Activated CD8-positive, alpha-beta memory T cell treated with anti-CD3 and anti-CD28 coated beads for 36 hours (primary cell): Measurements from ENCODE around the gene RFX1. TPM values are rescaled to one million over a fixed set of nuclear protein-coding genes. Genes with fewer than 3 reads are reported as not detected.
"Not testable (repeated sequence)": the region's sequence is repeated elsewhere in the genome, so short reads cannot be mapped to it uniquely, and the experiment has no call there.

ENCODE experiments used
- CTCF ChIA-PET: fragments of 350-600 bp; sonication (Branson Sonifier 250); formaldehyde crosslinking; loops from one replicate; lab custom pipeline; 2021; ENCODE audit warnings: antibody characterized with exemption; lab: Charles Lee
- POLR2A ChIA-PET: fragments of 350-600 bp; sonication (Branson Sonifier 250); formaldehyde crosslinking; loops from one replicate; lab custom pipeline; 2021; ENCODE audit warnings: antibody characterized with exemption; lab: Charles Lee
- total RNA-seq, 2 experiments: library from RNA; stranded (reverse); gene quantifications; one replicate each; pipeline ENCODE4 v1.2.3, GENCODE V29; 2021

RFX1 gene
- total RNA-seq, 2 experiments from 2014 or later, result 11.8 to 12.5 TPM

DNA sequence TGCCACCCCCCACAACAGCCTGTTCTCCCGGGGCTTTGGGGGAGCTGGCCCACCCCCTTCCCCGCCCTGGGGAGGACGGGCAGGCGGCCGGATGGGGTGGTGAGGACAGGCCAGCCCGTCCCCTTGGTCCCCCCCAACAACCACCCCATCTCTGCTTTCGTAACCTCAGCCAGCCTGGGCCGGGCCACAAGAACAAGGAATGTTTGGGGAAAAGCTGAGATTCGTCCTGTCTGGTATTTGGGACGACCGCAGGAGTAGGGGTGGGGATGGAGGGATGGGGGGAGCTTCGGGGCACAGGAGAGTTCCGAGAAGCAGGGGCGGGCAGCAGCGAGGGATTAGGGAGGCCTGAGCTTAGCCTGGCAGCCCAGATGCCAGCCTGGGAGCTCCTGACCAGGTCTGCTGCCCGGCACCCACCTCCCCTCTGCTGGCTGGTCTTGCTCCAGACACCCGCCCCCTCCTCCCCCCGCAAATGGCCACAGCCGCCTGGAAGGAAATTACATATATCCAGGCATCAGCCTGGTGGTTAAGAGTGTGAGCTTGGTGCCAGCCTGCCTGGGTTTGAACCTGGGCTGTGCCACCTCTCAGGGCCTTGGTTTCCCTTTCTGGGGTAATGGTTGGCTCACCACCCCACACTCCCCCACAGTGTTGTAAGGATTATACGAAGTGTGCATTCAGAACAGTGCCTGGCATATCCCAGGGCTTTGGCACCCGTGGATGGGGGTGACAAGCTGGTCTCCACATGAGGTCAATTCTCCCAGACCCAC lies 67.6 kb downstream of the RFX1 start, which contains the start of gene PODNL1:
Gene PODNL1 (minus strand): TSS at position 117 of the 764 bp plus-strand sequence. CDS start 236 bp downstream, outside the sequence.
- ChIA-PET POLR2A (no interaction called here), CTCF (interaction anchor here (0.6 to 1.2 kb wide), 2 partner anchors 13 to 31 kb away, joined by 3 to 4 read pairs; no protein-coding TSS in a partner anchor)

GRCh38 chr19:13937479-13938300 lies 68.4 kb downstream of the RFX1 start:
- POLR2A ChIA-PET, result no interaction called here
- CTCF ChIA-PET, result interaction anchor here (0.6 kb wide), 1 partner anchor 32 kb away, joined by 4 read pairs; no protein-coding TSS in a partner anchor

- ChIA-PET CTCF (interaction anchor here (1.2 kb wide), 1 partner anchor 135 kb away, joined by 4 read pairs; no protein-coding TSS in a partner anchor), POLR2A (no interaction called here)
Measured at GRCh38 chr19:13935765-13936510, 70.2 kb downstream of the RFX1 start.

DNA sequence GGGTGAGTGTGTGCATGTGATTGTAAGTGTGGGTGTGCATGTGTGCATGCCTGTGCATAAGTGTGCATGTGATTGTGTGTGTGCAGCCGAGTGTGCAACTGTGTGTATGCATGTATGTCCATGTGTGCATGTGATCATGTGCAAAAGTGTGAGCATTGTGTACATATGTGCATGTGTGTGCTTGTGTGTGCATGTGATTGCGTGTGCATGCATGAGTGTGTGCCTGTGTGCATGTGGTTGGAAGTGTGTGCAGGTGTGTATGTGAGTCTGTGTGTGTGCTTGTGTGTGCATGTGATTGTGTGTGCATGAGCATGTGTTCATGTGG lies 71.4 kb downstream of the RFX1 start:
- ChIA-PET CTCF (no interaction called here), POLR2A (no interaction called here)

GRCh38 chr19:13932911-13933393 lies 73.2 kb downstream of the RFX1 start:
- CTCF ChIA-PET, result interaction anchor here (1.4 to 1.6 kb wide), 2 partner anchors 15 to 18 kb away, joined by 3 read pairs; no protein-coding TSS in a partner anchor

DNA sequence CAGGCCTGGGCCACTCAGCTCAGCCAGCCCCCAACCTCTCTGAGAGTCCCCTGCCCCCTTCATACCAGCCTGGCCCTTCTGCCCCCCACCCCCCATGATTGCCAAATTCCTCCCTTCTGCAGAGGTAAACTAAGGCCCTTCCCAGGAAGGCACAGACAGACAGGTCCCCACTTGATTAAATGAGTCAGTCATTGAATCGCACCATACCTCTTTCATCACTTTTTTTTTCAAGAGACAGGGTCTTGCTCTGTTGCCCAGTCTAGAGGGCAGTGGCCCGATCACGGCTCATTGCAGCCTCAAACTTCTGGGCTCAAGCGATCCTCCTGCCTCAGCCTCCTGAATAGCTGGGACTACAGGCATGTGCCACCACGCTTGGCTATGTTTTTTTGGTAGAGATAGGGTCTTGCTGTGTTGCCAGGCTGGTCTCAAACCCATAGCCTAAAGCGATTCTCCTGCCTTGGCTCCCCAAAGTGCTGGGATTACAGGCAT lies 73.9 kb downstream of the RFX1 start:
- POLR2A ChIA-PET, result no interaction called here
- CTCF ChIA-PET, result no interaction called here

More at GRCh38 chr19:13932911-13933393, 73.2 kb downstream of the RFX1 start:
- POLR2A ChIA-PET, result interaction anchor here (0.5 kb wide), 1 partner anchor 72 kb away, joined by 3 read pairs; no protein-coding TSS in a partner anchor

- CTCF ChIA-PET, result interaction anchor here (0.6 kb wide), 1 partner anchor 47 kb away, joined by 3 read pairs; no protein-coding TSS in a partner anchor
Measured at GRCh38 chr19:13931391-13932148, 74.5 kb downstream of the RFX1 start.

DNA sequence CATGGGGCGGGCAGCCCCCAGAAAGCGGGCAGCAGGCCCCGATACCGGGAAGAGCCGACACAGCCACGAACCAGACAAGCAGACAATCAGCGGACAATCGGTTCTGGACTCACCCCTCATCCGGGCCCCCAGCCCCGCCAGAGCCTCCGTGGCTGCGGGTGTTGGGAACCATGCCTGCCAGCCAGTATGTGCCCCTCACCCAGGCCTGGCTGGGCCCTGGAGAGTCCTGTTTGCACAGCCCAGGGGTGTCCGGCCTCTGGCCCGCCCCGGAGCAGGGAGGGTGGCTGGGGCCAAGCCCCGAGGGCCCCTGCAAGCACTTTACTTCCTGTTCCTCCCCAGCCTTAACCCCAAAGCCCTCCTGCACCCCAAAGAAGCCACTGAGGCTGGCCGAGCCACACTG lies 75.7 kb downstream of the RFX1 start:
- POLR2A ChIA-PET, result no interaction called here
- CTCF ChIA-PET, result no interaction called here

More at GRCh38 chr19:13931391-13932148, 74.5 kb downstream of the RFX1 start:
- POLR2A ChIA-PET, result no interaction called here

- CTCF ChIA-PET, result no interaction called here
- POLR2A ChIA-PET, result no interaction called here
Measured at GRCh38 chr19:13929956-13930355, 76.2 kb downstream of the RFX1 start.

GRCh38 chr19:13929340-13929739 lies 76.8 kb downstream of the RFX1 start:
- CTCF ChIA-PET, result no interaction called here
- POLR2A ChIA-PET, result no interaction called here

DNA sequence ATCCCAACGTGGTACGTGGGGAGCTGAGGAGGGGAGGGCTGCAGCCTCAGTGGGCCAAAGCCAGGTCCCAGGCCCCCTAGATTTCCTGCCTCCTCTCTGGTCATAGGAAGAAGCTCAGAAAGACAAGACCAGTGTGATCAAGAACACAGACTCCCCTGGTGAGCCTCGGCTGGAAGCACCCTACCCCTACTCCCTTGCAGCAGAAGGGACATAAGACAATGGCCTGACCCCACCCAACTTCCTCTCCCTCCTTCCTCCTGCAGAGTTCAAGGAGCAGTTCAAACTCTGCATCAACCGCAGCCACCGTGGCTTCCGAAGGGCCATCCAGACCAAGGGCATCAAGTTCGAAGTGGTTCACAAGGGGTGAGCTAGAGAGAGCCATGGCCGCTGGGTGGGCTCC lies 79.4 kb downstream of the RFX1 start:
- ChIA-PET POLR2A (no interaction called here), CTCF (no interaction called here)

GRCh38 chr19:13926010-13926409 lies 80.1 kb downstream of the RFX1 start:
- POLR2A ChIA-PET, result interaction anchor here (1.0 kb wide), 1 partner anchor 28 kb away, joined by 4 read pairs; no protein-coding TSS in a partner anchor
- CTCF ChIA-PET, result interaction anchor here (1.3 kb wide), 1 partner anchor 27 kb away, joined by 3 read pairs; no protein-coding TSS in a partner anchor

DNA sequence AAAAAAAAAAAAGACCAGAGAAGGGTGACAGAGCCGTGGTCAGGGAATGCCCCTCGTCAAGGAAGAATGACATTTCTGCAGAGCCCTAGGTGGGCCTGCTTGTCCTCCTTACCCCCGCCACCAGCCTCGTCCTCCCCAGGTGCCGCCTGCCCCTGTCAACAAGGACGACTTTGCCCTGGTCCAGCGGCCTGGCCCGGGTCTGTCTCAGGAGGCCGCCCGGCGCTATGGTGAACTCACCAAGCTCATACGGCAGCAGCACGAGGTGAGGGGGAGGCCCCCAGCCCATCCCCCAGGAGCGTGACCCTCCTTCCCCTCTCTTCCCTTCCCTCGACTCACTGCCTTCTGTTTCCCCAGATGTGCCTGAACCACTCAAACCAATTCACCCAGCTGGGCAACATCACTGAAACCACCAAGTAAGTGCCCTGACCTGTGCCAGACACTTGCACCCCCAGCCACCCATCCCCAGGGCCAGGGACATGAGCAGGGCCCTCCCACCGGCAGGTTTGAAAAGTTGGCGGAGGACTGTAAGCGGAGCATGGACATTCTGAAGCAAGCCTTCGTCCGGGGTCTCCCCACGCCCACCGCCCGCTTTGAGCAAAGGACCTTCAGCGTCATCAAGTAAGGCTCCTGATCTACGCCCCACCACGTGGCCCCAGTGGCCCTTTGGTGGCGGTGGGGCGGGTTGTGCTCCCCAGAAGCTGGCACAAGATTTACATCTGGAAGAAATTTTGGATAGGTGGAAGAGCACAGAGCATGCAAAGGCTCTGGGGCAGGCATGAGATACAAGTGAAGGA lies 82.7 kb downstream of the RFX1 start:
- CTCF ChIA-PET, result no interaction called here

DNA sequence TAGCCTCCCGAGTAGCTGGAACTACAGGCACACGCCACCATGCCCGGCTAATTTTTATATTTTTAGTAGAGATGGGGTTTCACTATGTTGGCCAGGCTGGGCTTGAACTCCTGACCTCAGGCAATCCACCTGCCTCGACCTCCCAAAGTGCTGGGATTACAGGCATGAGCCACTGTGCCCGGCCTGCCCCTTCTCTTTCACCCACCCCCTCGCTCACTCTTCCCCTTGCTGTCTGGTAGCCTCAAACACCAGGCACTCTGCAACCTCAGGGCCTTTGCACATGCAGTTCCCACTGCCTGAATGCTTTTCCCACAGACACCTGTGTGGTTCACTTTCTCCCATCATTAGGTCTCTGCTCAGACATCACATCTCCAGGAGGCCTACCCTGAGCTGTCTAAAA lies 84.0 kb downstream of the RFX1 start:
- CTCF ChIA-PET, result interaction anchor here (0.6 kb wide), 1 partner anchor 149 kb away, joined by 5 read pairs; no protein-coding TSS in a partner anchor

More for the DNA sequence above, 82.7 kb downstream of the RFX1 start:
- POLR2A ChIA-PET, result no interaction called here

GRCh38 chr19:13920940-13921747 lies 85.0 kb downstream of the RFX1 start:
- CTCF ChIA-PET, result interaction anchor here (0.8 to 1.3 kb wide), 2 partner anchors 15 to 151 kb away, joined by 3 read pairs; partner anchors contain the start of genes BRME1, CC2D1A and MISP3
- POLR2A ChIA-PET, result no interaction called here

More for the DNA sequence above, 84.0 kb downstream of the RFX1 start:
- POLR2A ChIA-PET, result not testable (repeated sequence)

DNA sequence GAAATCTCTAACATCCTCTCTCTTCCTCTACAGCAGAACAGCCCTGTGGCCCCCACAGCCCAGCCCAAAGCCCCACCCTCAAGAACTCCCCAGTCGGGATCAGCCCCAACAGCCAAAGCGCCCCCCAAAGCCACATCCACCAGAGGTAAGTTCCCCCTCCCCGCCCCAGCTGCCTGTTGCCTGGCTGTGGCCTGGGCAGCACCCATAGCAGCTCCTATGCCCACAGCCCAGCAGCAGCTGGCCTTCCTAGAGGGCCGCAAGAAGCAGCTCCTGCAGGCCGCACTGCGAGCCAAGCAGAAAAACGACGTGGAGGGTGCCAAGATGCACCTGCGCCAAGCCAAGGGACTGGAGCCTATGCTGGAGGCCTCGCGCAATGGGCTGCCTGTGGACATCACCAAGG lies 85.6 kb downstream of the RFX1 start:
- CTCF ChIA-PET, result interaction anchor here (0.8 to 1.3 kb wide), 2 partner anchors 14 to 152 kb away, joined by 3 read pairs; partner anchors contain the start of genes BRME1, CC2D1A and MISP3
- POLR2A ChIA-PET, result no interaction called here
